GM10266 (cell line): Measurements from ENCODE around the gene PDE1A.

Experiments
- DNase-seq: peaks from one replicate; pipeline ENCODE4 v3.0.0; 2012; ENCODE audit errors: extremely low spot score
- CTCF ChIP-seq: IDR thresholded peaks from 2 replicates; pipeline ENCODE4 v1.5.1; 2012; ENCODE audit warnings: mild to moderate bottlenecking, low read depth; ENCODE audit not compliant: control insufficient read depth, insufficient read depth; ENCODE audit errors: missing control alignments

Gene PDE1A

GRCh38 chr2:182228073-182228473 lies 198.8 kb downstream of the PDE1A start:
- no peak for DNase-seq
- no peak for TF ChIP-seq CTCF

GRCh38 chr2:182226807-182227206 lies 200.0 kb downstream of the PDE1A start:
- no peak for DNase-seq
- no peak for TF ChIP-seq CTCF

- no peak for TF ChIP-seq CTCF
- DNase-seq, result no peak
These were observed 202.2 kb downstream of the PDE1A start for GRCh38 chr2:182224669-182225068.

GRCh38 chr2:182220998-182221397 lies 205.8 kb downstream of the PDE1A start:
- TF ChIP-seq CTCF, result no peak
- DNase-seq, result no peak

GRCh38 chr2:182220335-182220734 lies 206.5 kb downstream of the PDE1A start:
- TF ChIP-seq CTCF, result no peak
- DNase-seq, result no peak

- no peak for TF ChIP-seq CTCF
- DNase-seq, result no peak
These were observed 216.2 kb downstream of the PDE1A start for GRCh38 chr2:182210669-182211068.

GRCh38 chr2:182208421-182208820 lies 218.4 kb downstream of the PDE1A start:
- DNase-seq, result no peak
- no peak for TF ChIP-seq CTCF
